Mucosa of descending colon (tissue), 3 donors: ENCODE measurements around the gene SLX4. TPM values are rescaled to one million over a fixed set of nuclear protein-coding genes. Genes with fewer than 3 reads are reported as not detected.

Experiments
- ATAC-seq: fragments of 200-7000 bp; cut with Tn5 transposase; one replicate; pipeline ENCODE4 v1.9.1; 2020; ENCODE audit warnings: mild to moderate bottlenecking, moderate library complexity
- DNase-seq, 3 donors: peaks; one replicate each; pipeline ENCODE4 v3.0.0-alpha.2; 2020
- H3K36me3 ChIP-seq: fragments of 200-600 bp; one replicate; pipeline ENCODE4 v1.8.0; 2021; ENCODE audit warnings: low read depth, mild to moderate bottlenecking
- H3K4me1 ChIP-seq: fragments of 200-600 bp; one replicate; pipeline ENCODE4 v1.8.0; 2021; ENCODE audit warnings: low read depth, mild to moderate bottlenecking
- H3K4me3 ChIP-seq: fragments of 200-600 bp; one replicate; pipeline ENCODE4 v1.8.0; 2021; ENCODE audit warnings: mild to moderate bottlenecking
- H3K9me3 ChIP-seq: fragments of 200-600 bp; one replicate; pipeline ENCODE4 v1.8.0; 2021; ENCODE audit warnings: mild to moderate bottlenecking
- intact Hi-C, 2 donors: fragments of 100-400 bp; cut with DNase I in 1 of 2; cut with micrococcal nuclease in 1 of 2; formaldehyde crosslinking; loops; one replicate each; pipeline versions ENCODE4 v1.11.0 to v1.11.1; 2022; cut with DNase I, micrococcal nuclease
- total RNA-seq, 3 donors: library from RNA; stranded (reverse); fragmentation: NEBNext Ultra II Directional in 2 of 3; extraction: Animal tissue kit (Norgen Biotek cat#: 25700) in 2 of 3; gene quantifications; one replicate each; pipeline versions ENCODE4 v1.2.1 to v1.2.4, GENCODE V29; 2021 to 2023
- TF ChIP-seq, protein P1 (sequence below): fragments of 200-600 bp; IDR thresholded peaks from one replicate; pipeline ENCODE4 v1.8.0; 2022; ENCODE audit warnings: antibody characterized with exemption, mild to moderate bottlenecking
- donor health status: DM: no; HTN: no; CAD: no; lungs with moderate emphysema.
- donor health status: DM: no; HTN: no; CAD: no.
- donor health status: DM: no; HTN: yes; CAD: no.

The SLX4 gene
- total RNA-seq, 3 donors from 2014 or later, result 3.6 to 6.7 (median 5.0) TPM

DNA sequence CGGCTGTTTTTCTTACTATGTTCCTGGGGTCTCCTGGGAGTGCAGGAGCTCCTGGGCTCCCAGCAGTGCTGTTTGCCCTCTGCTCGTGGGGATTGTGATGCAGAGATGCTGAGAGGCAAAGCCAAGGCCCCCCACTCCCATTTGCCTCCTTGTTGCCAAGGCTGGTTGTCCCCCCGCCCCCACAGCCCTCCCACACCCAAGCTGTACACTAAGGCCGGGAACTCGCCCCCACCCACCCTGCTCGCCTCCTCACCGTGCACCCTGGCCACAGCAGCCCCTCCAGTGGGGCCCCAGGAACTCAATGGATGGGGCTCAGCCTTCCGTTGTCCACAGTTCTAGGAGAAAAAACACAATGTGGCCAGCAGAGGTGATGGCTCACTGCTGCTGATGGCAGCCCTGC, 44.4 kb downstream of the SLX4 start:
- intact Hi-C loops, result no loop called here
- Histone ChIP-seq H3K9me3 (peaks cover 12% of the 10 kb centered on the region), H3K36me3 (no peaks in the 10 kb centered on the region), H3K4me3 (no peak overlapping the region), H3K4me1 (no peaks in the 10 kb centered on the region)
- ATAC-seq, result no peak
- no peak for DNase-seq
- TF ChIP-seq, protein P1, sequence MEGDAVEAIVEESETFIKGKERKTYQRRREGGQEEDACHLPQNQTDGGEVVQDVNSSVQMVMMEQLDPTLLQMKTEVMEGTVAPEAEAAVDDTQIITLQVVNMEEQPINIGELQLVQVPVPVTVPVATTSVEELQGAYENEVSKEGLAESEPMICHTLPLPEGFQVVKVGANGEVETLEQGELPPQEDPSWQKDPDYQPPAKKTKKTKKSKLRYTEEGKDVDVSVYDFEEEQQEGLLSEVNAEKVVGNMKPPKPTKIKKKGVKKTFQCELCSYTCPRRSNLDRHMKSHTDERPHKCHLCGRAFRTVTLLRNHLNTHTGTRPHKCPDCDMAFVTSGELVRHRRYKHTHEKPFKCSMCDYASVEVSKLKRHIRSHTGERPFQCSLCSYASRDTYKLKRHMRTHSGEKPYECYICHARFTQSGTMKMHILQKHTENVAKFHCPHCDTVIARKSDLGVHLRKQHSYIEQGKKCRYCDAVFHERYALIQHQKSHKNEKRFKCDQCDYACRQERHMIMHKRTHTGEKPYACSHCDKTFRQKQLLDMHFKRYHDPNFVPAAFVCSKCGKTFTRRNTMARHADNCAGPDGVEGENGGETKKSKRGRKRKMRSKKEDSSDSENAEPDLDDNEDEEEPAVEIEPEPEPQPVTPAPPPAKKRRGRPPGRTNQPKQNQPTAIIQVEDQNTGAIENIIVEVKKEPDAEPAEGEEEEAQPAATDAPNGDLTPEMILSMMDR, result no peak

DNA sequence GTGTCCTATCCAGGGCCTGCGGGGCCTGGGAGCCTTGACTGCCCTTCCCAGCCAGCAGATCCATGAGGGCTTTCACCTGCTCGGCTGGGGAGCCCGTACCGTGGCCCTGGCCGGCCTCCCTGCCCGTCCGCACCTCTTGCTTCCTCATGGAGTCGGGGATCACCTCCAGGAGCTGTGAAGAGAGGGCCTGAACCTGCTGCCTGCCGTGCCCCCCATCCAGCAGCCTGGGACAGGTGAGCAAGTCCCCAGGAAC, 46.6 kb downstream of the SLX4 start:
- no peaks in the 10 kb centered on the region for H3K36me3 ChIP-seq
- H3K4me3 ChIP-seq, result no peak overlapping the region
- ATAC-seq (no peak), DNase-seq (no peak)
- intact Hi-C loops, result no loop called here
- TF ChIP-seq, protein P1, result no peak
- no peaks in the 10 kb centered on the region for H3K9me3 ChIP-seq
- H3K4me1 ChIP-seq, result no peaks in the 10 kb centered on the region

DNA sequence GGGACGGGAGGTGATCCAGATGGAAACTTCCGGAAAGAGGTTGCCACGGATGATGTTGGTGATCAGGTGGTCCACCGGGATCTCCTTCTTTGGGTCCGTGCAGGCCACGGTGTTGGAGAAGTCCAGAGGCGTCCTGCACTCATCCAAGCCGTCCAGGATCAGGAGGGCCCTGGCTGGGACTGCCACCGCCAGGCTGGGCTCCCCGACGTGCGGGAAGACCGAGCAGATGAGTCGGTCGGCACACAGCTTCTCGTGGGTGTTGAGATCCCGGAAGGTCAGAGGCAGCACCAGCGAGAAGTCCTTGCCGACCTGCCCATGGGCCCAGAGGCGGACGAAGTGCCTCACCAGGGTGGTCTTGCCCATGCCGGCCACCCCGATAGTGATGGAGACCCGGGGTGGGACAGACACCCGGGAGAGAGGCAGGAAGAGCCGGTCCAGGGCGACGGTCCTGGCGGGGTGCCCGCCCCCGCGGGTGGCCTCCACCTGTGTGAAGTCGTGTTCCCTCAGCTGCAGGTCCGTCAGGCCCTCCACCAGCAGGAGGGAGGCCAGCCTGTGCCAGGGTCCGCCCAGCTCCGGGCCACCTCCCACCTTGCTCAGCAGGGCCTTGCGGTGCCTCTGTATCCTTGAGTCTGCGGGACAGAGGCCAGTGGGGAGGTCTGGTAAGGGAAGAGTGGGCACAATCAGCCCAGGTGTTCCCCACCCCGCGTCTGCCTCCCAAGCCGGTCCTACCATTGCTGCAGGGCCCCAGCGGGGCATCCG, 47.1 kb downstream of the SLX4 start:
- Histone ChIP-seq H3K4me1 (no peaks in the 10 kb centered on the region), H3K36me3 (no peaks in the 10 kb centered on the region), H3K9me3 (no peaks in the 10 kb centered on the region), H3K4me3 (no peak overlapping the region)
- ATAC-seq (no peak), DNase-seq (no peak)
- TF ChIP-seq, protein P1, result no peak
- intact Hi-C loops, result no loop called here

DNA sequence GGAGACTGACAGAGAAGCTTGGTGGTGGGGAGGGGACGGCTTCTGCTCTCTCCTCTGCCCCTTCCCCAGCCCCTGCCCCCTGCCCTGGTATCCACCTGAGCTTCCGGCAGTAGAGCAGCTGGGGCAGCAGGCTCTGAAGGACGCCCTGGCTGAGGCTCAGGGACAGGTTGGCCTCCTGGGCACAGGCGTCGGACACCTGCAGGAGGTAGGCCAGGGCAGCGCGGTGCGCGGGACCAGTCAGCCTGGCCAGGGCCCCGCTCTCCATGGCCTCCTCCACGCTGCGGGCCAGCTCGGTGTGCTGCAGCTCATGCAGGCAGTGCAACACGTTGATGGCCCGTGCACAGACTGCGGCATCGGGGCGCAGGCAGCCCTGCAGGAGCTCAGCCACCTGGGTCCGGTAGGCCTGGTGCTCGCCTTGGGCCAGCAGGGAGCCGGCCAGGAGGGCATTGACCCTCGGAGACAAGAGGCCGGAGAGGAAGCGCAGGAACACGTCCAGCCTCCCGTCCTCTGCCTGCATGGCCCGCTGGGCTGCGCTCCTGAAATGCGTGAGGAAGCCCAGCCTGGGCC, 48.4 kb downstream of the SLX4 start:
- Histone ChIP-seq H3K36me3 (no peaks in the 10 kb centered on the region), H3K4me1 (no peaks in the 10 kb centered on the region), H3K9me3 (no peaks in the 10 kb centered on the region), H3K4me3 (no peak overlapping the region)
- TF ChIP-seq, protein P1, result no peak
- no peak for ATAC-seq
- no peak for DNase-seq
- intact Hi-C loops, result no loop called here

DNA sequence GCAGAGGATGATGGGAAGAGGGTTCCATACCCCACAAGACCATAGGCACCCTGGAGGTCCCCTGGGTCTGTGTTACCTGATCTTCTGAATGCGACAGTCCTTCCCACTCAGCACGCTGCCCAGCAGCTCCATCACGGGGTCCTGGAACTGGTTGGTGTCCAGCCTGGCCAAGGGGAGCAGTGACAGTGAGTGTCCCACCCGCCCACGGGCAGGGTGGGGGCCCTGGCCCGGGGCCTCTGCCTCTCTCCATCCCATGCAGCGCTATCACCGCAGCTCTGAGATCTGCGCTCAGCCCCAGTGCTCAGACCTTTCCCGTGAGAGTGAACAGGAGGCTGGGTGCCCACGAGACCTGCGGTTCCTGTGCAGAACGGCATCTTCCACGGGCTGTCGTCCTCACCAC, 49.8 kb downstream of the SLX4 start:
- Histone ChIP-seq H3K9me3 (no peaks in the 10 kb centered on the region), H3K36me3 (no peaks in the 10 kb centered on the region), H3K4me3 (no peak overlapping the region), H3K4me1 (no peaks in the 10 kb centered on the region)
- TF ChIP-seq, protein P1, result no peak
- intact Hi-C loops, result no loop called here
- ATAC-seq (no peak), DNase-seq (no peak)
